ENCODE results near the gene EXOC3L2.

GRCh38 chr19:45187421-45188100 lies 57.6 kb downstream of the EXOC3L2 start:
- TF ChIP-seq CTCF (IDR thresholded peaks at IDR 0.05; ENCODE audit: insufficient read depth, low read length, poor library complexity, severe bottlenecking) (peak; percentile 34), EZH2phosphoT487 (conservative IDR thresholded peaks at IDR 0.05; ENCODE audit: low read length) (no peak)

Measured in SU-DHL-6 (cell line).